Measurements from ENCODE around the gene ZNF599.

Gene ZNF599

DNA sequence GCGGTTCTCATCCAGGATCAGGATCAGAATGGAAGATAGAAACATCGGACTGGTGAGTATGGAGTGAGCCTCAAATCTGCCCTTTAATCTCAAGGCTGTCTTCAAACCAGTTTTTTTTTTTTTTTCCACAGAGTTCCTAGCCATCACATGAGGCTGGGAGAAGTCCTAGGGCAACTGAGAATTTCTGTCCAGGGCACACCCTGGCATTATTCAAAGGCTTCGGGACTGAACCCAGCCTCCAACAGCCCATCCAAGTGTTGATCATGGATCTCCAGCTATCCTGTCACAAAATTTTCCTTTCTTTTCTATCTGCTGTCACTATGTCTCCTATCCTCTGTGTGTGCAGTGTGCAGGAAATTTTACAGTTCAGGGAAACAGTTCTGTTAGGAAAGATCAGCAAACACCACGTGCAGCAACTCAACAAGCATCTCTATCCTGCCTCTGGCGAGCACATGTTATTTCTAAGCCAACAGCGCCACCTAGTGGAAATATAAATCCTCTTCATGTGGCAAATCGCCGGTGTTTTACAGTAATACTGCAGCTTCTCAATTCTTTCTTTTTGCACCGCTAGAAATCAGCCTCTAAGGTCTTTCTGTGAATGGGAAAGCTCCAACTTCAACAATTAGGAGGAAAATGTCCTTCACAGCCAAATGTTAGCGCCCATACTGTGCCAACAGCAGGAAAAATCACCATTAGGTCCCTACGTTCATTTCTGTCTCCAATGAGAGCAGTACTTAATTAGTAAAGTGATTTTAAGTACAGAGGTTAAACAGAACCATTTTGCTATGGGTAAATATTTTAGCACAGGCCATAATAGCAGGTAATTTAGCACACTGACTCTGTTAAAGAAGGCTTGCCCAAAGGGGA lies 60.4 kb downstream of the ZNF599 start:
- in situ Hi-C loops (cut with MboI; ENCODE audit: low pct_unique_long_range_greater_than_20kb, low sequenced_read_pairs, unreplicated experiment) = loop anchor here (25.0 kb wide), 1 partner anchor 225 kb away; the partner anchor contains the start of gene WTIP
- peak; percentile 55 for DNase-seq (ENCODE audit: low spot score)
- TF ChIP-seq, protein P1, sequence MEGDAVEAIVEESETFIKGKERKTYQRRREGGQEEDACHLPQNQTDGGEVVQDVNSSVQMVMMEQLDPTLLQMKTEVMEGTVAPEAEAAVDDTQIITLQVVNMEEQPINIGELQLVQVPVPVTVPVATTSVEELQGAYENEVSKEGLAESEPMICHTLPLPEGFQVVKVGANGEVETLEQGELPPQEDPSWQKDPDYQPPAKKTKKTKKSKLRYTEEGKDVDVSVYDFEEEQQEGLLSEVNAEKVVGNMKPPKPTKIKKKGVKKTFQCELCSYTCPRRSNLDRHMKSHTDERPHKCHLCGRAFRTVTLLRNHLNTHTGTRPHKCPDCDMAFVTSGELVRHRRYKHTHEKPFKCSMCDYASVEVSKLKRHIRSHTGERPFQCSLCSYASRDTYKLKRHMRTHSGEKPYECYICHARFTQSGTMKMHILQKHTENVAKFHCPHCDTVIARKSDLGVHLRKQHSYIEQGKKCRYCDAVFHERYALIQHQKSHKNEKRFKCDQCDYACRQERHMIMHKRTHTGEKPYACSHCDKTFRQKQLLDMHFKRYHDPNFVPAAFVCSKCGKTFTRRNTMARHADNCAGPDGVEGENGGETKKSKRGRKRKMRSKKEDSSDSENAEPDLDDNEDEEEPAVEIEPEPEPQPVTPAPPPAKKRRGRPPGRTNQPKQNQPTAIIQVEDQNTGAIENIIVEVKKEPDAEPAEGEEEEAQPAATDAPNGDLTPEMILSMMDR (IDR thresholded peaks at IDR 0.05; ENCODE audit: extremely low read depth, insufficient read depth, missing control alignments) = peak; percentile 68

DNA sequence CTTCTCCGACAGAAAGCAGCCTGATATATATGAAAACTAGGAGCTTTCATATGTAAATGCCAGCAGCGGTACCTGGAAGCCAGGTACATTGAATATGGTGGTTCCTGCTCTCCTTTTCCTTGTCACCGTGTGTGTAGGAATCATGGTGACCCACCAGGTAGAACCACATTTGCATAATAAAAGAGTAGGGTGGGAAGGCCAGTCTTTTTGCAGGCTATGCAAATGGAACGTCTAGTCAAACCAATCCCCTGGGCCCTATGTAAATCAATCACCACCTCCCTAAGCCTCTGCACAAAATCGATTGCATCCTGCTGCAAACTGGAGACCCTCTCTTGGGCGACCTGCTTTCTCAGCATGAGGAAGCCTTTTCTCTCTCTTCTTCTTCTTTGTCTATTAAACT lies 61.1 kb downstream of the ZNF599 start:
- TF ChIP-seq, protein P1 (IDR thresholded peaks at IDR 0.05; ENCODE audit: extremely low read depth, insufficient read depth, missing control alignments) = no peak
- DNase-seq (ENCODE audit: low spot score) = no peak
- in situ Hi-C loops (cut with MboI; ENCODE audit: low pct_unique_long_range_greater_than_20kb, low sequenced_read_pairs, unreplicated experiment) = loop anchor here (25.0 kb wide), 1 partner anchor 225 kb away; the partner anchor contains the start of gene WTIP

All from GM13977 (cell line).